Fibroblast of lung (primary cell): ENCODE measurements around the gene HMG20A. TPM values are rescaled to one million over a fixed set of nuclear protein-coding genes. Genes with fewer than 3 reads are reported as not detected.

Experiments used
- DNase-seq, 2 donors: peaks; one replicate each; pipeline versions ENCODE4 v3.0.0 to v3.0.0-alpha.2; 2010; ENCODE audit warnings: low read depth in 2 of 2
- H2AFZ ChIP-seq: 2 replicates; pipeline ENCODE4 v1.5.1; 2012; ENCODE audit warnings: low read length, control low read depth, inconsistent platforms
- H3K27ac ChIP-seq: 2 replicates; pipeline ENCODE4 v1.5.1; 2011; ENCODE audit warnings: low read length, control low read depth; ENCODE audit not compliant: insufficient read depth
- H3K27me3 ChIP-seq: 2 replicates; pipeline ENCODE4 v1.5.1; 2011; ENCODE audit warnings: mild to moderate bottlenecking, low read length; ENCODE audit not compliant: control insufficient read depth, insufficient read depth
- H3K36me3 ChIP-seq: 2 replicates; pipeline ENCODE4 v1.5.1; 2011; ENCODE audit warnings: low read length; ENCODE audit not compliant: control insufficient read depth, insufficient read depth
- H3K4me1 ChIP-seq: 2 replicates; pipeline ENCODE4 v1.5.1; 2011; ENCODE audit warnings: low read length; ENCODE audit not compliant: control insufficient read depth, insufficient read depth; ENCODE audit errors: extremely low read depth
- H3K4me2 ChIP-seq: 2 replicates; pipeline ENCODE4 v1.5.1; 2011; ENCODE audit warnings: low read length, control low read depth; ENCODE audit not compliant: insufficient read depth; ENCODE audit errors: extremely low read depth
- H3K4me3 ChIP-seq, 4 experiments: fragments of 200-600 bp in 1 of 4; sonication (generic) in 1 of 4; replicated peaks in 1 of 4; 2 replicates each; pipeline ENCODE4 v1.5.1; 2011 to 2016; ENCODE audit warnings: low read length in 4 of 4, low read depth in 3 of 4, mild to moderate bottlenecking in 3 of 4, control low read depth in 2 of 4, inconsistent platforms in 1 of 4, mixed read lengths in 1 of 4; ENCODE audit not compliant: insufficient read depth in 1 of 4; ENCODE audit errors: control extremely low read depth in 1 of 4
- H3K79me2 ChIP-seq: 2 replicates; pipeline ENCODE4 v1.5.1; 2012; ENCODE audit warnings: mild to moderate bottlenecking, low read length, inconsistent platforms; ENCODE audit not compliant: control insufficient read depth, insufficient read depth
- H3K9ac ChIP-seq: 2 replicates; pipeline ENCODE4 v1.5.1; 2011; ENCODE audit warnings: mild to moderate bottlenecking, low read length, control low read depth; ENCODE audit not compliant: insufficient read depth
- H3K9me3 ChIP-seq: 2 replicates; pipeline ENCODE4 v1.5.1; 2012; ENCODE audit warnings: low read depth, low read length; ENCODE audit not compliant: control insufficient read depth, insufficient read depth
- H4K20me1 ChIP-seq: 2 replicates; pipeline ENCODE4 v1.5.1; 2011; ENCODE audit warnings: low read length; ENCODE audit not compliant: control insufficient read depth, insufficient read depth; ENCODE audit errors: extremely low read depth
- EZH2 ChIP-seq: IDR thresholded peaks from 2 replicates; pipeline ENCODE4 v1.5.1; 2012; ENCODE audit warnings: low read length, control low read depth, mild to moderate bottlenecking; ENCODE audit errors: missing control alignments
- polyA plus RNA-seq, 2 donors: library from polyadenylated mRNA; depleted of rRNA in 1 of 2; stranded (reverse) in 1 of 2; unstranded in 1 of 2; fragments of >200 nt; gene quantifications; 2 replicates each; pipeline ENCODE4 v1.2.1, GENCODE V29; 2011 to 2012; ENCODE audit warnings: missing spikeins in 1 of 2
- total RNA-seq: library from RNA; depleted of rRNA; stranded (reverse); fragments of >200 nt; gene quantifications from 2 replicates; pipeline ENCODE4 v1.2.1, GENCODE V29; 2014
- TF ChIP-seq, protein P1 (sequence below), 2 donors: IDR thresholded peaks in 1 of 2; conservative IDR thresholded peaks in 1 of 2; 1 replicate in 1 of 2; 2 replicates in 1 of 2; pipeline ENCODE4 v1.5.1; 2011 to 2012; ENCODE audit warnings: low read length in 2 of 2, control low read depth in 1 of 2, inconsistent platforms in 1 of 2, low read depth in 1 of 2, mild to moderate bottlenecking in 1 of 2

The HMG20A gene
- total and polyA plus RNA-seq, 2 donors (not counting 1 experiment from before 2014, with no cell fraction given): 26.3 to 38.0 TPM

DNA sequence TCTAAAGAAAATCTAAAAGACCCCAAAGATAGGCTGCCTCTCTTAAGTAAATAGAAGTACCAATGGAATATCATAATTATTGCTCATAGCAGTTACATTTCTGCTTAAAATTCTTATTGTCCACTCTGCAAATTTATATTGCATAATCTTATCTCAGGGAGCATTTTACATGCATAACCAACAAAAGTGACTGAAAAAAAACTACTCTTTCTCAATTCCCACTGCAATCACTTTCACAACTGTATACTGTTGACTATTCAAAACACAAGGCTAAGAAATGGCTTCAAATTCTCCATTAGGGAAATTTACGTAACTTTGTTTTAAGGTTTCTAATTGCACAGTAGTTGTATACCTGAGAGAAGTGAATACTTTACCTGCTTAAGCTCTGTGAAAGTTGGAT, 56.3 kb downstream of the HMG20A start:
- DNase-seq: no peak
- Histone ChIP-seq H3K9me3 (no peaks in the 10 kb centered on the region), H3K27ac (no peak overlapping the region), H3K9ac (no peak overlapping the region), H2AFZ (no peak overlapping the region), H3K79me2 (no peaks in the 10 kb centered on the region), H3K36me3 (no peaks in the 10 kb centered on the region), H4K20me1 (no peaks in the 10 kb centered on the region), H3K27me3 (no peaks in the 10 kb centered on the region), H3K4me1 (peaks cover 4% of the 10 kb centered on the region), H3K4me3 (no peak overlapping the region), H3K4me2 (no peak overlapping the region)
- no peak for TF ChIP-seq EZH2
- TF ChIP-seq, protein P1, sequence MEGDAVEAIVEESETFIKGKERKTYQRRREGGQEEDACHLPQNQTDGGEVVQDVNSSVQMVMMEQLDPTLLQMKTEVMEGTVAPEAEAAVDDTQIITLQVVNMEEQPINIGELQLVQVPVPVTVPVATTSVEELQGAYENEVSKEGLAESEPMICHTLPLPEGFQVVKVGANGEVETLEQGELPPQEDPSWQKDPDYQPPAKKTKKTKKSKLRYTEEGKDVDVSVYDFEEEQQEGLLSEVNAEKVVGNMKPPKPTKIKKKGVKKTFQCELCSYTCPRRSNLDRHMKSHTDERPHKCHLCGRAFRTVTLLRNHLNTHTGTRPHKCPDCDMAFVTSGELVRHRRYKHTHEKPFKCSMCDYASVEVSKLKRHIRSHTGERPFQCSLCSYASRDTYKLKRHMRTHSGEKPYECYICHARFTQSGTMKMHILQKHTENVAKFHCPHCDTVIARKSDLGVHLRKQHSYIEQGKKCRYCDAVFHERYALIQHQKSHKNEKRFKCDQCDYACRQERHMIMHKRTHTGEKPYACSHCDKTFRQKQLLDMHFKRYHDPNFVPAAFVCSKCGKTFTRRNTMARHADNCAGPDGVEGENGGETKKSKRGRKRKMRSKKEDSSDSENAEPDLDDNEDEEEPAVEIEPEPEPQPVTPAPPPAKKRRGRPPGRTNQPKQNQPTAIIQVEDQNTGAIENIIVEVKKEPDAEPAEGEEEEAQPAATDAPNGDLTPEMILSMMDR (conservative IDR thresholded peaks at IDR 0.05 in 1 of 2, IDR thresholded peaks at IDR 0.05 in 1 of 2; ENCODE audit: low read depth in 1 of 2, low read length in 2 of 2): no peak

DNA sequence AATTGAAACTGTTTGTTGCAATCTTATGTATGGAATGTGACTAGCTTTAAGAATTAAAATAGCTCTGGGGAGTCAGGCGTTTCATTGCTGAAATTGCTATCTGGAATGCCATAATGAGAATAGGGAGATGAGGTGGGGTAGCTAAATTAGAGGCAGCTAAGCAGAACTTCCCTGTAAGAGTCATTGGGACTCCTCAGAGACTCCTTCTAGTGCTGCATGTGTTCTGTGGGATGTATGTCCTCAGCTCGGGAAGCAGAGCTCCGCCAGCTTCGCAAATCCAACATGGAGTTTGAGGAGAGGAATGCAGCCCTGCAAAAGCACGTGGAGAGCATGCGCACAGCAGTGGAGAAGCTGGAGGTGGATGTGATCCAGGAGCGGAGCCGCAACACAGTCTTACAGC, 57.4 kb downstream of the HMG20A start:
- DNase-seq: no peak
- Histone ChIP-seq H3K9me3 (no peaks in the 10 kb centered on the region), H3K27me3 (no peaks in the 10 kb centered on the region), H3K4me2 (no peak overlapping the region), H3K4me3 (no peak overlapping the region), H3K27ac (no peak overlapping the region), H3K79me2 (no peaks in the 10 kb centered on the region), H2AFZ (no peak overlapping the region), H3K36me3 (no peaks in the 10 kb centered on the region), H4K20me1 (no peaks in the 10 kb centered on the region), H3K4me1 (peaks cover 13% of the 10 kb centered on the region), H3K9ac (no peak overlapping the region)
- TF ChIP-seq, protein P1 (conservative IDR thresholded peaks at IDR 0.05 in 1 of 2, IDR thresholded peaks at IDR 0.05 in 1 of 2; ENCODE audit: low read depth in 1 of 2, low read length in 2 of 2): no peak
- no peak for TF ChIP-seq EZH2

DNA sequence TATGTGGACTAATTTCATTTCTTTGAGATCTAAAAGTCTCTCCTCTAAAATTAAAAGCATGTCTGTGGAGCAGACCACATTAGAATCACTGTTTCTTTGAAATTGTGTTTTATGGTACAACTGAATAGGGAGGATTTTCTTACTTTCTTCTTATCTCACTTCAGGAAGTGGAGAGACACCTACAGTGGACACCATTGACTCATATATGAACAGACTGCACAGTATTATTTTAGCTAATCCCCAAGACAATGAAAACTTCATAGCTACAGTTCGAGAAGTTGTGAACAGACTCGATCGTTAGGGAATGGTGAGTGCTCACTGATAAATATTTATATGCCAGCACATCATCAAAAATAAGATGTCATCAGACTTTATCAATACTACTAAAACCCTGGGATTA, 58.3 kb downstream of the HMG20A start:
- Histone ChIP-seq H3K9me3 (no peaks in the 10 kb centered on the region), H4K20me1 (no peaks in the 10 kb centered on the region), H3K4me3 (no peak overlapping the region), H3K27me3 (no peaks in the 10 kb centered on the region), H3K36me3 (no peaks in the 10 kb centered on the region), H3K27ac (no peak overlapping the region), H3K4me2 (no peak overlapping the region), H3K9ac (no peak overlapping the region), H3K79me2 (no peaks in the 10 kb centered on the region), H3K4me1 (peaks cover 22% of the 10 kb centered on the region), H2AFZ (no peak overlapping the region)
- TF ChIP-seq EZH2: no peak
- TF ChIP-seq, protein P1 (conservative IDR thresholded peaks at IDR 0.05 in 1 of 2, IDR thresholded peaks at IDR 0.05 in 1 of 2; ENCODE audit: low read depth in 1 of 2, low read length in 2 of 2): no peak
- DNase-seq: no peak
